ENCODE data around the gene STYK1. TPM values are rescaled to one million over a fixed set of nuclear protein-coding genes. Genes with fewer than 3 reads are reported as not detected.

STYK1 gene
- total and polyA plus RNA-seq, 11 donors, result 0.01 to 0.21 TPM; not detected in 9

GRCh38 chr12:10620078-10620779, 53.6 kb downstream of the STYK1 start:
- 77 to 84% (median 81%) methylated on average over 10 of the region's 10 CpGs for WGBS, 4 donors
- ATAC-seq (no peak), DNase-seq (no peak)
- intact Hi-C loops (cut with DNase I), result no loop called here
- Histone ChIP-seq H3K27me3 (peaks cover 0 to 17% (median 0%) of the 10 kb centered on the region in 9 donors), H3K36me3 (no peaks in the 10 kb centered on the region), H3K4me1 (no peaks in the 10 kb centered on the region), H3K27ac (no peak overlapping the region), H3K9me3 (no peaks in the 10 kb centered on the region), H3K4me3 (no peak overlapping the region)
- no peak for TF ChIP-seq CTCF (IDR thresholded peaks at IDR 0.05)
- no peak for TF ChIP-seq POLR2A (IDR thresholded peaks at IDR 0.05)

GRCh38 chr12:10618338-10618987, 55.4 kb downstream of the STYK1 start:
- DNase-seq (no peak), ATAC-seq (no peak)
- H3K36me3 ChIP-seq, result no peaks in the 10 kb centered on the region
- H3K4me3 ChIP-seq, result no peak overlapping the region
- WGBS, 4 donors, result 74 to 82% (median 79%) methylated on average over 5 of the region's 5 CpGs
- peaks cover 0 to 17% (median 0%) of the 10 kb centered on the region in 9 donors for H3K27me3 ChIP-seq
- no peaks in the 10 kb centered on the region for H3K9me3 ChIP-seq
- intact Hi-C loops (cut with DNase I), result loop anchor here in 5 of 10 donors (5.0 to 10.0 kb wide), 2 partner anchors 106 to 134 kb away; partner anchors contain the start of gene YBX3 (in 4 of the 5)
- peaks cover 0 to 9% (median 0%) of the 10 kb centered on the region in 12 donors for H3K4me1 ChIP-seq
- H3K27ac ChIP-seq, result no peak overlapping the region
- no peak for TF ChIP-seq POLR2A (IDR thresholded peaks at IDR 0.05)
- TF ChIP-seq CTCF (IDR thresholded peaks at IDR 0.05), result no peak

- H3K27ac ChIP-seq, result no peak overlapping the region
- 80 to 88% (median 82%) methylated on average over 6 of the region's 6 CpGs for WGBS, 4 donors
- H3K4me1 ChIP-seq, result peaks cover 0 to 11% (median under 1%) of the 10 kb centered on the region in 12 donors
- H3K4me3 ChIP-seq, result no peak overlapping the region
- ATAC-seq (no peak), DNase-seq (no peak)
- no peak for TF ChIP-seq POLR2A (IDR thresholded peaks at IDR 0.05)
- no peak for TF ChIP-seq CTCF (IDR thresholded peaks at IDR 0.05)
- no peaks in the 10 kb centered on the region for H3K36me3 ChIP-seq
- H3K27me3 ChIP-seq, result peaks cover 0 to 17% (median 0%) of the 10 kb centered on the region in 9 donors
- intact Hi-C loops (cut with DNase I), result loop anchor here in 5 of 10 donors (5.0 to 10.0 kb wide), 2 partner anchors 107 to 134 kb away; partner anchors contain the start of gene YBX3 (in 4 of the 5)
- H3K9me3 ChIP-seq, result no peaks in the 10 kb centered on the region
Observed at GRCh38 chr12:10617863-10618262, 56.0 kb downstream of the STYK1 start.

- ATAC-seq, result no peak
- no peak for DNase-seq
- H3K4me3 ChIP-seq, result no peak overlapping the region
- WGBS, 4 donors, result 65 to 76% (median 74%) methylated on average over 4 of the region's 4 CpGs
- H3K4me1 ChIP-seq, result peaks cover 0 to 21% (median 9%) of the 10 kb centered on the region in 12 donors
- peaks cover 0 to 17% (median 0%) of the 10 kb centered on the region in 9 donors for H3K27me3 ChIP-seq
- no peak overlapping the region for H3K27ac ChIP-seq
- H3K36me3 ChIP-seq, result peaks cover 0 to under 1% (median 0%) of the 10 kb centered on the region in 9 donors
- intact Hi-C loops (cut with DNase I), result loop anchor here in 5 of 10 donors (5.0 to 10.0 kb wide), 2 partner anchors 109 to 137 kb away; partner anchors contain the start of gene YBX3 (in 4 of the 5)
- H3K9me3 ChIP-seq, result no peaks in the 10 kb centered on the region
- TF ChIP-seq POLR2A (IDR thresholded peaks at IDR 0.05), result no peak
- no peak for TF ChIP-seq CTCF (IDR thresholded peaks at IDR 0.05)
Observed at GRCh38 chr12:10615532-10615931, 58.3 kb downstream of the STYK1 start.

Data from heart left ventricle (tissue), 16 donors.